Osteocyte (in vitro differentiated cells): ENCODE data around the gene FBXO28. TPM values are rescaled to one million over a fixed set of nuclear protein-coding genes. Genes with fewer than 3 reads are reported as not detected.
"Not testable (repeated sequence)": the region's sequence is repeated elsewhere in the genome, so short reads cannot be mapped to it uniquely, and the experiment has no call there.

Source experiments
- DNase-seq: peaks from one replicate; pipeline ENCODE4 v3.0.0; 2021; ENCODE audit warnings: mixed read lengths; ENCODE audit not compliant: unreplicated experiment; ENCODE audit errors: extremely low spot score
- H3K27ac Mint-ChIP-seq: one replicate; pipeline ENCODE4 v1.8.0; 2021; ENCODE audit warnings: mild to moderate bottlenecking, mixed read lengths; ENCODE audit not compliant: unreplicated experiment
- H3K27me3 Mint-ChIP-seq: one replicate; pipeline ENCODE4 v1.8.0; 2021; ENCODE audit warnings: mixed read lengths; ENCODE audit not compliant: unreplicated experiment
- H3K36me3 Mint-ChIP-seq: one replicate; pipeline ENCODE4 v1.8.0; 2021; ENCODE audit warnings: mixed read lengths; ENCODE audit not compliant: unreplicated experiment
- H3K4me1 Mint-ChIP-seq: one replicate; pipeline ENCODE4 v1.8.0; 2021; ENCODE audit warnings: mixed read lengths; ENCODE audit not compliant: unreplicated experiment
- H3K4me3 Mint-ChIP-seq: one replicate; pipeline ENCODE4 v1.8.0; 2021; ENCODE audit warnings: mild to moderate bottlenecking, moderate library complexity, mixed read lengths; ENCODE audit not compliant: unreplicated experiment
- H3K9me3 Mint-ChIP-seq: one replicate; pipeline ENCODE4 v1.8.0; 2021; ENCODE audit warnings: mixed read lengths; ENCODE audit not compliant: unreplicated experiment
- CTCF ChIP-seq: fragments of 200-600 bp; sonication (generic); IDR thresholded peaks from 2 replicates; pipeline ENCODE4 v1.5.0; 2021; ENCODE audit warnings: antibody characterized with exemption, mild to moderate bottlenecking, moderate library complexity
- total RNA-seq: library from RNA; stranded (reverse); gene quantifications from 2 replicates; pipeline ENCODE4 v1.2.1, GENCODE V29; 2021

The FBXO28 gene
- total RNA-seq, 1 donor from 2014 or later = 28.1 TPM

- H3K36me3 Mint-ChIP-seq = no peaks in the 10 kb centered on the region
- peaks cover 23% of the 10 kb centered on the region for H3K4me1 Mint-ChIP-seq
- H3K4me3 Mint-ChIP-seq = peak overlapping the region; percentile 19
- peak overlapping the region; percentile 65 for H3K27ac Mint-ChIP-seq
- no peak for DNase-seq
- no peaks in the 10 kb centered on the region for H3K27me3 Mint-ChIP-seq
- no peak for TF ChIP-seq CTCF
- no peaks in the 10 kb centered on the region for H3K9me3 Mint-ChIP-seq
Observed at GRCh38 chr1:224205438-224205840, 91.5 kb downstream of the FBXO28 start.

DNA sequence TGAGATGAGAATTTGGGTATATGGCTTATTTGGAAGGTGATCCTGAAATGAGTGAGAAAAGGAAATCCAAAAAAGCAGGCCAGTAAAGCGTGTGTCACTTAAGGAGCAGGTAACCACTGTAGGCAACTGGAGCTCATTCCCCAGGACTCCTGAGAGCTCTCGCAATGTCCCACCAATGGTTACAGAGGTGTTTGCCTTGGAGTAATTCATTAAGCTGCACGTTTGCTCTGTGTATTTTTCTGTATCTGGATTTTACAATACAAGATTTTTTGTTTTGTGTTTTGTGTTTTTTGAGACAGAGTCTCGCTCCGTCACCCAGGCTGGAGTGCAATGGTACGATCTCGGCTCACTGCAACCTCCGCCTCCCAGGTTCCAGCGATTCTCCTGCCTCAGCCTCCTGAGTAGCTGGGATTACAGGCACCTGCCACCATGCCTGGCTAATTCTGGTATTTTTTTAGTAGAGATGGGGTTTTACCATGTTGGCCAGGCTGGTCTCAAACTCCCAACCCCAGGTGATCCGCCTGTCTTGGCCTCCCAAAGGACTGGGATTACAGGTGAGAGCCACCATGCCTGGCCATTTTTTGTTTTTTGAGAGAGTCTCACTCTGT, 92.1 kb downstream of the FBXO28 start:
- H3K36me3 Mint-ChIP-seq, DNase-seq, H3K27me3 Mint-ChIP-seq, H3K4me3 Mint-ChIP-seq, H3K9me3 Mint-ChIP-seq: not testable (repeated sequence)
- Mint-ChIP-seq H3K27ac (peak overlapping the region; percentile 65), H3K4me1 (peaks cover 23% of the 10 kb centered on the region)

DNA sequence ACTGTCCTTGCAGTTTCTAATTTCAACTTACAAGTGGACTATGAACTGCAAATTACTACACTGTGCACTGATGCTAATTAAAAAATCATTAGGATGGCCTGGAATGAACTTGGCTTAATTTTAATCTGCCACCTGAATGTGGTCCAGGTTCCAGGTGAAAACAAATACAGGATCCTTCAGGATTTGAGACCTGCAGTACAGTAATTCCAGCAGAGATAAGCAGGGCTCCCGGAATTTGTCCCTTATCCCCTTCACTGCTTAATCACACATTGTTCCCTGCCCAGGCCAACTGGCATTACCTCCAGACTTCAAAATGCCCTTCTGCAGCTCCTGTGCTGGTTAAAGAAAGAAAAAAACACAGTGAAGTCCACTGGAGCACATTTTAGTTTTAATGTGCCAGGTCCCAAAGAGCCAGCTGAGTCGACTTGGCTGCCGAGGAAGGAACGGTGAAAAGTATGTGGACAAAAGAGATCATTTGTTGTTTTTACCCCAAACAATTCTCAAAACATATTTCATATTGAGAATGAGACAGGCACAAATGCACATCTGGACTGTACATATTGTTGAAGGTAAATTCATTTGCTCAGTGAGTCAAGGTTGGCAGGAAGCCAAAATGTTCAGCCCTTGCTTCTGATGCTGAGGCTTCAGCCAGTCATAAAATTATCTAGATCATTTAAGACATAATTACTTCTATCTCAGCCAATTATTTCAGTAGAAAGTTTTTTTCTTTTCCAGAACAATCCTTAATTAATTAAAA, 97.5 kb downstream of the FBXO28 start:
- no peak overlapping the region for H3K27ac Mint-ChIP-seq
- no peak for DNase-seq

More for the DNA sequence above, 97.5 kb downstream of the FBXO28 start:
- no peaks in the 10 kb centered on the region for H3K9me3 Mint-ChIP-seq
- no peak overlapping the region for H3K4me3 Mint-ChIP-seq
- H3K4me1 Mint-ChIP-seq = peaks cover 8% of the 10 kb centered on the region
- no peak for TF ChIP-seq CTCF
- H3K27me3 Mint-ChIP-seq = no peaks in the 10 kb centered on the region
- H3K36me3 Mint-ChIP-seq = no peaks in the 10 kb centered on the region

Other genes with a start within 250 kb of the FBXO28 start
- 110 and 117 TPM in 2 replicates for gene DEGS1, start 69.1 kb downstream of the FBXO28 start, total RNA-seq
- gene NVL, start 216.1 kb downstream of the FBXO28 start, total RNA-seq = 22.5 and 28.2 TPM in 2 replicates
- 53.6 and 54.8 TPM in 2 replicates for gene CNIH4, start 242.8 kb downstream of the FBXO28 start, total RNA-seq